ENCODE results near the gene GAL3ST3.

GAL3ST3 gene

GRCh38 chr11:66037327-66037726 is 11.6 kb downstream of the GAL3ST3 start:
- Histone ChIP-seq H3K9me3 (ENCODE audit: control insufficient read depth, insufficient read depth, low read length) (no peaks in the 10 kb centered on the region), H3K27me3 (ENCODE audit: control insufficient read depth, low read length) (no peaks in the 10 kb centered on the region), H4K20me1 (ENCODE audit: control insufficient read depth, insufficient read depth, low read depth, low read length) (no peaks in the 10 kb centered on the region), H3K36me3 (ENCODE audit: control insufficient read depth, low read length) (no peaks in the 10 kb centered on the region), H3K4me3 (ENCODE audit: low read length) (no peak overlapping the region), H3F3A (ENCODE audit: control insufficient read depth, insufficient read depth) (no peaks in the 10 kb centered on the region), H3K79me2 (ENCODE audit: control insufficient read depth, low read length) (no peaks in the 10 kb centered on the region), H3K27ac (ENCODE audit: low read depth, low read length) (no peak overlapping the region), H3K9me2 (replicated peaks; ENCODE audit: control insufficient read depth, low read length) (no peaks in the 10 kb centered on the region), H3K4me2 (ENCODE audit: low read length) (no peak overlapping the region), H3K4me1 (ENCODE audit: control insufficient read depth, low read length) (no peaks in the 10 kb centered on the region)
- TF ChIP-seq CTCF (IDR thresholded peaks at IDR 0.05; ENCODE audit: low read depth, low read length, poor library complexity, severe bottlenecking) (no peak), EZH2phosphoT487 (IDR thresholded peaks at IDR 0.05; ENCODE audit: borderline replicate concordance, low read length) (no peak)

GRCh38 chr11:66036334-66036710 is 12.6 kb downstream of the GAL3ST3 start:
- Histone ChIP-seq H3K36me3 (ENCODE audit: control insufficient read depth, low read length) (no peaks in the 10 kb centered on the region), H3K4me2 (ENCODE audit: low read length) (no peak overlapping the region), H3K9me3 (ENCODE audit: control insufficient read depth, insufficient read depth, low read length) (no peaks in the 10 kb centered on the region), H3K4me3 (ENCODE audit: low read length) (no peak overlapping the region), H3F3A (ENCODE audit: control insufficient read depth, insufficient read depth) (no peaks in the 10 kb centered on the region), H3K27me3 (ENCODE audit: control insufficient read depth, low read length) (0 out of 2 replicates have a peak, but pooled peaks cover 2% of the 10 kb centered on the region), H3K79me2 (ENCODE audit: control insufficient read depth, low read length) (no peaks in the 10 kb centered on the region), H4K20me1 (ENCODE audit: control insufficient read depth, insufficient read depth, low read depth, low read length) (no peaks in the 10 kb centered on the region), H3K27ac (ENCODE audit: low read depth, low read length) (no peak overlapping the region), H3K9me2 (replicated peaks; ENCODE audit: control insufficient read depth, low read length) (no peaks in the 10 kb centered on the region), H3K4me1 (ENCODE audit: control insufficient read depth, low read length) (no peaks in the 10 kb centered on the region)
- TF ChIP-seq EZH2phosphoT487 (IDR thresholded peaks at IDR 0.05; ENCODE audit: borderline replicate concordance, low read length) (no peak), CTCF (IDR thresholded peaks at IDR 0.05; ENCODE audit: low read depth, low read length, poor library complexity, severe bottlenecking) (no peak)

GRCh38 chr11:66035653-66036333 is 13.2 kb downstream of the GAL3ST3 start:
- H3K4me2 ChIP-seq (ENCODE audit: low read length) = no peak overlapping the region
- no peaks in the 10 kb centered on the region for H3K79me2 ChIP-seq (ENCODE audit: control insufficient read depth, low read length)
- H3K4me1 ChIP-seq (ENCODE audit: control insufficient read depth, low read length) = no peaks in the 10 kb centered on the region
- H3K27me3 ChIP-seq (ENCODE audit: control insufficient read depth, low read length) = 0 out of 2 replicates have a peak, but pooled peaks cover 3% of the 10 kb centered on the region
- no peaks in the 10 kb centered on the region for H3K9me2 ChIP-seq (replicated peaks; ENCODE audit: control insufficient read depth, low read length)
- H4K20me1 ChIP-seq (ENCODE audit: control insufficient read depth, insufficient read depth, low read depth, low read length) = no peaks in the 10 kb centered on the region
- H3K4me3 ChIP-seq (ENCODE audit: low read length) = no peak overlapping the region
- H3K27ac ChIP-seq (ENCODE audit: low read depth, low read length) = no peak overlapping the region
- H3F3A ChIP-seq (ENCODE audit: control insufficient read depth, insufficient read depth) = no peaks in the 10 kb centered on the region
- H3K36me3 ChIP-seq (ENCODE audit: control insufficient read depth, low read length) = no peaks in the 10 kb centered on the region
- TF ChIP-seq EZH2phosphoT487 (IDR thresholded peaks at IDR 0.05; ENCODE audit: borderline replicate concordance, low read length) = no peak
- no peak for TF ChIP-seq CTCF (IDR thresholded peaks at IDR 0.05; ENCODE audit: low read depth, low read length, poor library complexity, severe bottlenecking)
- H3K9me3 ChIP-seq (ENCODE audit: control insufficient read depth, insufficient read depth, low read length) = no peaks in the 10 kb centered on the region
